ENCODE results near the gene PUDP.
A peak's percentile ranks its signal among the peaks of the same experiment; 100 is the strongest.

Gene PUDP

GRCh38 chrX:7146703-7147412, 1.1 kb downstream of the PUDP start:
- peak in 1 of 2 donors; percentile 8 for DNase-seq

DNA sequence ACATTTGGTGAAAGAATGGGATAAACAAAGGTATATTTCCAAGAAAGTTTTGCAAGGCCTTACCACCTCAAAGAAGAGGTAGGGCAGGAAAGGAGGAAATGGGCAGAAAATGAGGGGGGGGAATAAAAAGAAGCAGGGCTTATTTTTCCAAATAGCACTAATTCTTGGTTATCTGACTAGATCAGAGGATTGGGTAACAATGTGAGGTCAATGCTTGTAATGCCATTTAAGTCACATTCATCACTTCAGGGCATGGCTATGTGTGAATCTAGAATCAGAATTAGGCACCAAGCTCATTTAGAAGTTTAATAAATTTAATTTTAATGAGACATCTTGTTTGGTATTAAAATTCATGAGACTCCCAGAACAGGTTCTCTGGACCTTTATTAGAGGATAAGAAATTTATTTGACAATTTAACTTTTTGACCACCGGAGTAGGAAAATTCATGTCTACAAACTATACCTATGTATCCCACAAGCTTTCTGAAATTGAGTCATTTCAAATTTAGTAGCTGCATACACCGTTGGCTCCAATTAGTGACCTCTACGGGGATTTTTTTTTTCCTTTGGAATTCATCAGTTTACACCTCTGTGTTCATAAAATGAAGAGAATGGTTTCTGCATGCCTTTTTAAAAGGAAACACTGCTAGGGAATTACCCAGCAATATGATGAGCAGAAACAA, 1.8 kb downstream of the PUDP start:
- no peak for DNase-seq

DNA sequence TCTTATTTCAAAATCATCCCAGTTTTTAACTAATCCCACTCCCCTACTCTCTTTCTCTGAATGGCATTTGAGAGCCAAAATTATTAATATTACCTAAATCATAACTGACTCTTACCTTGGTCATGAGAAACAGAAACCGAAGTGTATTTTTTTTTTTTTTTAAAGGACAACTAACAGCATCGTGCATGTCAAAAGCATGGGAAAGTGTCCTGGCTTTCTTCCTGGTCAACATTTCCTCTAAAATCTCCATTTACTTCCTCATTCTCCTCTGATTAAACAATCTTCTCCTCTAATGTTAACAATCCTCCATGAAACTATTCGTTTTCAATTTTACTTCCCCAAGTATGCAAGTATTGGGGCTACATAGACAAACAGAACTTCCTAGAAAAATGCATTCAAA, 2.5 kb downstream of the PUDP start:
- DNase-seq: no peak

DNA sequence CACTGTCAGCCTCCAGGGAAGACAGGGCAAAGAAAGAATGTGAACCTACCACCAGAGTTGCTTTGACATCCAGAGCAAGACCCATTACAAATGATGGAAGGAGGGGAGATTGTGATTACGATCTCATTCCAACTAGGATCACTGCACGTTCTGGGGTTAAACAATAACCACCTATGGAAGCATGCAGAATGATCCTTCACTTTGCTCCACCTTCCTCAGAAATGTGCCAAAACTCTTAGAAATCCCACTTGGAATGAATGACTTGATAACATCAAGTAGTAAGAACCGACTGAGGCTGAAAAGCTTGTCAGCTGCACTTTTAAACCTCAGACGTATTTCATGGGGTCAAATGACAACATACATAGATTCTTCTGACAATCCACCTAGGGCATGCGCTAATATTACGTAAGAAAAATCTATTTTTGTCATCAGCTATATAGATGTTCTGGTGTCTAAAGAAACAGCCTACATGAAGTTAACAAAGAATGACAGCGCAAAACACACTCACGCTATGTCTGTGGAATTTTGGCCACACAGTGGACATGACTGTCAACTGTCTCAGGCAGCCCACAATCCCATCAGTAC, 3.9 kb downstream of the PUDP start:
- no peak for DNase-seq

- no peak for DNase-seq
These were observed 4.9 kb downstream of the PUDP start for GRCh38 chrX:7143076-7143475.

GRCh38 chrX:7139202-7140081, 8.5 kb downstream of the PUDP start:
- no peak for DNase-seq

DNA sequence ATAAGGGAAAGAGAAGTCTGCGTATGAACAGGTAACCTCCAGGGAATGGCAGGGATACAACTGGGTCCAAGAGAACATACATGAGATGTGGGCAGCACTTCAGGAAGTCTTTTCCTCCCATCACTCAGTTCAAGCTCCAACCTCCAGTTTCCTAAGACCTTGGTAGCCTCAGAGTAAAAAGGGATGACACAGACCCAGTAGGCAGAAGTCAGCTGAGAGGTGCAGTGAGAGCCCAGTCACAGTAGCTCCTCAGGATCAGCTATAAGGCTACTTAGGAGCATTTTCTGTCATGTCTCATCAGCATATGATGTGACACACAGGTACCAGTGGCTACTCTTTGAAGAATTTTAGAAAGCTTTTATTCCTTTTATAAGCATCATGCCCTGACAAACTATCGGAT, 13.0 kb downstream of the PUDP start:
- no peak for DNase-seq

GRCh38 chrX:7133050-7133440, 14.9 kb downstream of the PUDP start:
- DNase-seq: no peak

- peak; percentile 4 to 7 for DNase-seq
These were observed 15.5 kb downstream of the PUDP start for GRCh38 chrX:7132335-7133049.

DNA sequence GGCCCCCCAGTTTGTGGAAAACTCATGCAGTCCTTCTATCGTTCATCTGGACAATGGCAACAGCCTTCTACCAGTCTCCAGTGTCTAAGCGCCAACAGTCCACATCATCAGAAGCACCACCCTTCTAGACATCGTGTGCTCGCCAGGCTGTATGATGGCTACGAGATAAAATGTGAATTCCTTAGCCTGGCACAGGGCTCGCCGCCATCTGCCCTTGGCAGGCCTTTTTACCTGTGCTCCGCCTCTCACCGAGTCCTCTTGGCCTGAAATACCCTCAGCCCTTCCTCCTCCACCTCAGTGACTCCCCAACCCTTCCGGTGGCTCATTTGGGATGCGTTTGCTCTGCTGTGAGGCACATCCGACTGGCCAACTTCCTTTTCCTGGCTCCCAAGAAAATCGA, 16.3 kb downstream of the PUDP start:
- no peak for DNase-seq

DNA sequence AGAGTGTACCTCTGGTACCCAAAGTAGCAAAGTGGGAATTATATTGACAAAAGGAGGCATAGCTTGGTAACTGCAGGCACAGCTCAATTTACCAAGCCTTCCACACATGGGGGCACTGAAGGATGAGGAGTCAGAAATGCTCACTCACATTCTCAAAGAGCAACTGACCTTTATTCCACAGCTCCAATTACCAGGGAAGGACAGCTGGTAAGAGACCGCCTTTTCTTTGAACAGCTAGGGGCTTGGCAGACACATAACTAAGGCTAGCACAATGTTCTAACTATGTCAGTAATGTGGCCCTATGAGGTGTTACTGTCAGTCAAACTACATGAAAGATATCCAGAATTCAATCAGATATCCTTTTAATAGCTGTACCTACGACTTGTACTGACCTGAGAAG, 20.9 kb downstream of the PUDP start:
- DNase-seq: no peak

GRCh38 chrX:7120878-7121219, 27.1 kb downstream of the PUDP start:
- DNase-seq: no peak

GRCh38 chrX:7119950-7120877, 27.7 kb downstream of the PUDP start:
- no peak for DNase-seq

- no peak for DNase-seq
These were observed 30.4 kb downstream of the PUDP start for GRCh38 chrX:7117587-7117986.

GRCh38 chrX:7116081-7116480, 31.9 kb downstream of the PUDP start:
- DNase-seq: no peak

DNA sequence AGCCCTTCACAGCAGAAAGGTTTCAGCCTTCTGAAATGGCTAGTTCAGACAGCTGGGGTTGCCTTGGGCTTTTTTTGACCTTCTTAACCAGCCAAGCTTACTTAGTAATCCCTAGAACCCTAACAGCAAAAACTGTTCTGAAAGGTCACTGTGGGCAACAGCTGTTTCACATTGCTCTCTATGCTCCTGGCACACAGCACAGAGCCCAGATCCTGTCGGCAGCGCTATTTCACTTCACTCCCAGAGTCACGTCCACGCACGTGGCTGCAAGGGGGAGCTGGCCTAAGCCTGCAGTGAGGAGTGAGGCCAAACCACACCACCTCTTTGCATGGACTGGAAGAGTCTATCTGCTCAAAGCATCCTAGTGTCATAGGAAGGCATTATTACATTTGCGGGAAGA, 32.4 kb downstream of the PUDP start:
- DNase-seq: no peak

DNA sequence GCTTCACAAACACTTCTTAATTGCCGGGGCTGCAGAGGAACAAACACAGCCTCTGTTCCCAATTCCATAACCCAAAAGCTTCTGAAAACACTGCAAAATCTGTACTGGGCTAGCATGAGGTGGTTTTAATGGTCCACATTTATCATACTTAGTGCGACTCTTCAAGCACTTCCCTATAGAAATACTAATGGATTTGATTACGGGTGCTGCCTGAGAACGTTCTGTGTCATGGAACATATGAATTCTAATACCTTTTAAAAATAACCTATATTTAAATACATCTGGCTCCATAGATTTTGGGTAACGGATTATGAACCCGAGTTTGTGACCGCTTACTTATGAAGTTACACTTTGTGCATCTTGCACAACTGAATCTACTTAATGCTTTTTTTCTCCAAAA, 35.9 kb downstream of the PUDP start:
- no peak for DNase-seq

DNA sequence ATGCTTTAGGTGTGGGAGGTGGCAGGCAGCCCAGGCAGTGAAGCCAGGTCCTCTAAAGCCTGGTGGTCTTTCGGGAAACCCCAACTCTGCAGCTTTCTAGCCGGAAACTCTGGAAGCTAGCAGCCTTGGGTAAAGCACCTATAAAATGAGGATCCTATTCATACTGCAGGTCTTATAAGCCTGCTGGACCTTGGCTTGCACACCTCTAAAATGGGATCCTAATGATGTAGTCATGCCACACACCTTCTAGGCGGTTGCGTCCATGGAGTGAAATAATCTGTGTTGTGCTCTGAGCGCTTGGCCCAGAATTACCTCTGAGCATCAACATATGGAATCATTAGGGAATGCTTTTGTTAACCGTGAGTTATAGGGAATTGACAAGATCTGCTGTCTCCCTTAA, 36.4 kb downstream of the PUDP start:
- DNase-seq: no peak

- DNase-seq: no peak
These were observed 37.1 kb downstream of the PUDP start for GRCh38 chrX:7110821-7111276.

DNA sequence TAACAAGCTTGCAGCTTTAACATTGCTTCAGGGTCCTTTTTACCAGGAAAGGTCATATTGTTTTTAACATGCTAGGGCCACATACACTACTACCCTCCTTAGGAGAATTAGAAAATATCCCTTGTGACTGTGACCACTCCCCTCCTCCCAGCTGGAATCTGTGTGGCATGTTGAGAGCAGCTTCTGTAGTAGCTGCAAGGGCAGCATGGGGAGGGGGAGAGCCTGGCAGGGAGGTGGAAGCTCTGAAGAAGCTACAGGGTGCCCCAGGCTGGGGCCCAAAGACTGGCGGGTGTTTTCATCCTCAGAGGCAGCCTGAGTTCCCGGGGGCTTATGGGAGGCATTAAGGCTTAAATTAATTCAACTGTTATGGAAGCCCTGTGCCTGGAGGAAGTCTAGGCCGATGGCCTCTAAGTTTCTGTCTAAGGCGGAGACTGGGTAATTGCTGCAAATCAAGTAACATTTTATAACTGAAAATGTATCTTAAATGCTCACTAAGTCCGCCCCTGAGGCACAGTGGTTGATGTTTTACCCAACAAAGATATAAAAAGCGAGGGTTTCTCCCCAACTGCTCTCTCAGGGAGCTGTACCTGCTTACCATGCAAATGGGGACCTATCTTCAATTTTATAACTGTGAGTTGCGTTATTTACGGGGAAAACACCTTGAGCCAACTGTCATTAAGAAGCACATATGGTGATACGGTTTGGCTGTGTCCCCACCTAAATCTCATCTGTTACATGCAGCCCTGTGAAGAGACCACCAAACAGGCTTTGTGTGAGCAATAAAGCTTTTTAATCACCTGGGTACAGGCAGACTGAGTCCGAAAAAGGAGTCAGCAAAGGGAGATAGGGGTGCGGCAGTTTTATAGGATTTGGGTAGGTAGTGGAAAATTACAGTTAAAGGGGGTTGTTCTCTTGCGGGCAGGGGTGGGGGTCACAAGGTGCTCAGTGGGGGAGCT, 37.8 kb downstream of the PUDP start:
- no peak for DNase-seq
